DMS79 (cell line): Measurements from ENCODE around the gene NACA2.
"Not testable (repeated sequence)": the region's sequence is repeated elsewhere in the genome, so short reads cannot be mapped to it uniquely, and the experiment has no call there.

ENCODE experiments used
- DNase-seq: peaks from one replicate; lab custom pipeline; 2025; lab: John Stamatoyannopoulos, UW

NACA2 gene

GRCh38 chr17:61599608-61600007 is 8.6 kb upstream of the NACA2 start:
- no peak for DNase-seq

- DNase-seq: no peak
These were observed 7.0 kb upstream of the NACA2 start for GRCh38 chr17:61598014-61598413.

- DNase-seq: no peak
These were observed 6.6 kb upstream of the NACA2 start for GRCh38 chr17:61597607-61598006.

- no peak for DNase-seq
These were observed 4.6 kb upstream of the NACA2 start for GRCh38 chr17:61595418-61596186.

GRCh38 chr17:61594294-61594825 is 3.3 kb upstream of the NACA2 start:
- DNase-seq: no peak

GRCh38 chr17:61593426-61593825 is 2.4 kb upstream of the NACA2 start:
- no peak for DNase-seq

GRCh38 chr17:61591930-61592329 is 911 bp upstream of the NACA2 start:
- DNase-seq: no peak

- DNase-seq: no peak
These were observed 1.0 kb downstream of the NACA2 start for GRCh38 chr17:61589990-61590389.

- DNase-seq: no peak
These were observed 3.0 kb downstream of the NACA2 start for GRCh38 chr17:61587807-61588660.

- no peak for DNase-seq
These were observed 3.8 kb downstream of the NACA2 start for GRCh38 chr17:61587242-61587641.

- not testable (repeated sequence) for DNase-seq
These were observed 4.4 kb downstream of the NACA2 start for GRCh38 chr17:61586622-61587021.

- no peak for DNase-seq
These were observed 4.9 kb downstream of the NACA2 start for GRCh38 chr17:61586031-61586566.

- DNase-seq: no peak
These were observed 6.2 kb downstream of the NACA2 start for GRCh38 chr17:61584866-61585265.

- DNase-seq: no peak
These were observed 6.8 kb downstream of the NACA2 start for GRCh38 chr17:61584266-61584665.

- no peak for DNase-seq
These were observed 7.3 kb downstream of the NACA2 start for GRCh38 chr17:61583660-61584264.

- DNase-seq: no peak
These were observed 7.8 kb downstream of the NACA2 start for GRCh38 chr17:61583242-61583641.

- DNase-seq: no peak
These were observed 8.4 kb downstream of the NACA2 start for GRCh38 chr17:61582593-61582992.

- DNase-seq: no peak
These were observed 9.2 kb downstream of the NACA2 start for GRCh38 chr17:61581611-61582349.

GRCh38 chr17:61580502-61580901 is 10.5 kb downstream of the NACA2 start:
- DNase-seq: no peak

GRCh38 chr17:61579961-61580360 is 11.1 kb downstream of the NACA2 start:
- no peak for DNase-seq

- no peak for DNase-seq
These were observed 11.7 kb downstream of the NACA2 start for GRCh38 chr17:61579347-61579746.

GRCh38 chr17:61578645-61579044 is 12.4 kb downstream of the NACA2 start:
- DNase-seq: no peak
